ENCODE results near the gene EDARADD.

GRCh38 chr1:236458996-236459395, 64.9 kb downstream of the EDARADD start:
- TF ChIP-seq CTCF (IDR thresholded peaks at IDR 0.05; ENCODE audit: low read depth, low read length), result no peak
- no peak for TF ChIP-seq EZH2phosphoT487 (IDR thresholded peaks at IDR 0.05; ENCODE audit: low read depth)

Data from OCI-LY3 (cell line).